ENCODE measurements around the gene UBAC2.

The UBAC2 gene

DNA sequence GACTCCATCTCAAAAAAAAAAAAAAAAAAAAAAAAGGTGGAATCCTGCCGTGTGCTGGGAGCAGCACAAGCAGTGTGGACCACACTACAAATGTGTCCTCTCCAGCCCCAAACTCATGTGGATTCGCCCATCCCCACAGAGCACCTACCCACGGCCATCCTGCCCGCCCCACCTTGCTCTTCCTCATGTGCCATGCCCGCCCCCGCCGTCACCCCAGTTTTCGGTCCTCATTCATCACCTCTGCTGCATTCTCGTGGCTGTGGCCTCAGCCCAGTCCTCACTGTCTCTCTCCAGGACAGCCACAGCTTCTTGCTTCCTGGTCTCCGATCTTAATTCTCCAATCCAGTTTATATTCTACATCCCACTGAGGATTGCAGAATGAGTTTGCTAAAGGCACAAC, 220.6 kb downstream of the UBAC2 start:
- no peak for DNase-seq

DNA sequence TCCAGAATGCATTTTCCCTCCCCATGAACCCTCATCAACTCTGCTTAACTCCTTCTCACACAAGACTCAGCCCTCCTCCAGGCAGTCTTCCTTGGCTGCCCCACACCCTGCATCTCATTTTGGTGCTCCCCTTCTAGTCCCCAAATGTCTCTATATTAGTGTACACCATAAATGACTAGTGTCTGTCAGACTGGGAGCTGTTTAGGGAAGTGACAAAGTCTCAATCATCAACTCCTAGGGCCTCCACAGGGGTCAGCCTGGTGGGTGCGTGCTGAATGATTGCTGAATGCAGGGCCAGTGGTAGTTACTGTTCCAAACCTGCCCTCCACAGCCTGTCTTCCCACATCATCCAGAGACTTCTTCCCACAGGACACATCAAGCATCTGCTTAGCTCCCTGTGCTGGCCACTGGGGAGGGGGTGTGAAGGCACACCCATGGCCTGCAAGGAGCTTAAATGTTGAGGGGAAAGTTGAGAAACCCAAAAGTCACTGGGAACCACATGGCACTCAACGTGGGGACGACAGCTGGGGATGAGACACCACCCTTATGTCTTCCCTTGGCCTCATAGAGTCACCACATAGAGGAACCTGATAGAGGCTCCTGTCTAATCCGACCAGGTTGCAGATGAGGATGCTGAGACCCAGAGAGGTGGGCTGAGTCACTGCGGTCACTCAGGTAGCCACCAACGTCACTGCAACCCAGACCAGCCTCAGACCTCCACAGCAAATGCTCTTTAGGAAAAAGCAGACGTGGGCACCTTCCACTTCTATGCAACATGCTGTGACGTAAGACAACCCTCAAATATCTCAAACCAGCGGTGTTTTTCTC, 221.3 kb downstream of the UBAC2 start:
- DNase-seq, result no peak

DNA sequence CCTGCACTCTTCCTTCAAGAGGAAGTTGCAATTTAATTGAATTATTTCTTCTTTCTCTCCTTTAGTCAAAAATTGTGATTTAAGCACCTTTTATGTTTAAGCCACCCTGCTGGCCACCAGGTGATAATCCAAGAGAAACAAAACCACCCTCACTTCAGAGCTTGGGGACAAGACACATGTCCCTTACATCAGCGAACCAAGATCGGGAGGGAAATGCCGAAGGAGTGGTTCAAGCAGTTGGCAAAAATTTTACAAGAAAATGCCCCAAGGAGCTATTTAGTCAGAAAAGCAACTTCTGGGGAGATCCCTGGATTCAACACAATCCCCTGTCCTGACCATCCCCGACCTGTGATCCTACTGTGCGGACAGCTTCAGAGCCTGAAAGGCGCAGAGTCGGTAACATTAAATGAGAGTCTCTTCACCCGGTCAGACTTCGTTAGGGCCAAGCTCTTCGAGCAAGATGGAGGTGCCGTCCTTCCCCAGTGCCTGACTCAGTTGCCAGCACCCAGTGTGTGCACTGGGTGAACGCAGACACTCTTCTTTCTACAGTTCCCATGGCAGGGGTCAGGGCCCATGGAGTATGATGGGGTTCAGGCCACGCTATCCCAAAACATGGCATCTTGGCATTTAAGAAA, 222.0 kb downstream of the UBAC2 start:
- DNase-seq, result no peak

DNA sequence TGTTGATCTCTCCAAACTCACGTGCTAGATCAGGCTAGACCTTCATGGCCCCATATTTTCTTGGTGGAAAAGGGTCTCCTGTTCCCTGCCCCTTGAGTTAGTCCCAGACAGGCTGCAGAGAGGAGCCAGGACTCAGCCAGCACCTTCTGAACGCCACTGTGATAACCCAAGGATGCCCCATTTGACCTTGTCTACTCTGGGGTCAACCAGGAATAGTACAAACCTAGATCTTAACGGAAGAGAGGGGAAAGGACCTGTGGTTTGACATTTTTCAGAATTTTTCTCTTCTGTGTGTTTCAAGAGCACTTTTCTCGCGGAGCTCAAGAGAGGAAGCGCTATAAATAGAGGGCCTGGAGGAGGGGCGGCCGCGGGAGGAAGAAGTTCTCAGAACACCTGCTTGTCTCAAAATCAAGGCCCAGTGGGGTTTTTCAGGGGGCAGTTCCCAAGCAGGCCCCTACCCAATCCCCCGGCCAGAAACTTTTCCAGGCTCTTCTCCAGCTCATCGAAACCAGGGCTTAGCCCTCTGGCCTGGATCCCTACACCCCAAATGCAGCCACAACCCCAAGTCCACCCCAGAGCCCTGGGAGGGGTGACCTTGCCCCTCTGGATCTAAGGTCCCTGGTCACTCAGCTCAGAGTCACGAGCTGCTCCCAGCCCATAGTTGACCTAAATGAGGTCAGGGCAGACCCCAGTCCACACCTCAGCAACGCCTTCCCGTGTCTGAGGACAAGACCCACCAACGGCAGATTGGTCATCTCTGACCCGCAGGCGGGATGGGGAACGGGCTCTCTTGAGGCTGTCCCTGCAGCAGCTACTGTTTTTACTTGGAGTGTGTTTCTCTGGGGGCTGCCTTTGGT, 225.1 kb downstream of the UBAC2 start:
- peak; percentile 25 for DNase-seq

DNA sequence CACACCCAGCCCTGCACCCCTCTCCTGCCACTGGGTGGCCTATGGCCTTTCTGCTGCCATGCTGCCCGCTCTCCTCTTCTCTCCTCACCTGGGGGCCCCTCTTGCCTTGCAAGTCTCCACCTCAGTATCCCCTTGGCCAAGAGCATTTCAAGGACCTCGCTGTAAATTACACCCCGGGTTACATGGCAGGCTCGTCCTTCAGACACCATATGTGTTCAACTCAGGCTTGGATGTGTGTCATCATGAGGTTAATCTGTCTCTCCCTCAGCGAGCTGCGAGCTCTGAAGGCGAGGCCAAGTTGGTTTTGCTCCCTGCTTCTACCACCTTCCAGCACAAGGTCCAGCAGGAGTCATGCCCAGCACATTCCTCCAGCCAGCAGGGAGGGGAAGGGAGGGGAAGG, 225.8 kb downstream of the UBAC2 start:
- no peak for DNase-seq

DNA sequence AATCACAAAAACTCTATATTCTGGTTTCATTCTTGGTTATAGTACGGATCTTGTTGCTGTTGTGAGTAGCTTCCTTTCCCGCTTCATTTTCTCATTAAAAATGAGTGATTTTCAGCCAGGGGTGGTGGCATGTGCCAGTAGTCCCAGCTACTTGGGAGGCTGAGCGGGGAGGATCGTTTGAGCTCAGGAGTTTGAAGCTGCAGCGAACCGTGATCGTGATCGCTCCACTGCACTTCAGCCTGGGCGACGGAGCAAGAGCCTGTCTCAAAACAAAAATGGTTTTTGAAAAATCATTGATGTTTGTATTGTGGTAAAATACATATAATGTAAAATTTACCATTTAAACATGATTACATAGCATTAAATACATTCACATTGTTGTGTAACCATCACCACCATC, 229.0 kb downstream of the UBAC2 start:
- no peak for DNase-seq

DNA sequence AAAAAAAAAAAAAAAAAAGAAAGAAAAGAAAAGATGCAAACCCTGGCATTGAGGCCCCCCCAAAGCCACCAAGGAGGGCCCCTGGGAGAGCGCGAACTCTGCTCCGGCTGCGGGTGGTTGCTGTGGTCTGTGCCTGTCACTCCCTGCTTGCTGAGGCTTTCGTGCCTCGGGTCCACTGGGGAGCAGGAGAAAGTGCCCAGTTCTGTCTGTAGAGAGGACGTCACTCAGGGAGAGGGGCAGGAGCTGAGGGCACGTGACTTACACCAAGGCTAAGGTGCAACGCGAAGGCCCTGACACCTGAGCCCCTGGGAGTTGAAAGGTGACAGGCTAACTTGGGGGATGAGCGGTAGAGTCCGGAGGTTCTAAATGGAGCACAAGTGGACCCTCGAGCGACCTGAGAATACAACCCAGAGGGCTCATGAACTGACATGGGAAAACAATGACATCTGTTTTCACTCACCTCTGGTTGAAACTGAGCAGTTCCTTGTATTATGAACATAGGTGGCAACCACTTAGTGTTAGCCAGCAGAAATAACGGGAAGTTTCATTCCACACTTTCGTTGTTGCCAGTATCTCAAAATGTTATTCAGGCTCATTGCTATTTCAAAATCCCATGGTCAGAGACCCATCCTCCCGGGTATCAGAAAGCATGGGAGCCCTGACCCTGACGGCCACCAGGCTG, 231.4 kb downstream of the UBAC2 start:
- no peak for DNase-seq

DNA sequence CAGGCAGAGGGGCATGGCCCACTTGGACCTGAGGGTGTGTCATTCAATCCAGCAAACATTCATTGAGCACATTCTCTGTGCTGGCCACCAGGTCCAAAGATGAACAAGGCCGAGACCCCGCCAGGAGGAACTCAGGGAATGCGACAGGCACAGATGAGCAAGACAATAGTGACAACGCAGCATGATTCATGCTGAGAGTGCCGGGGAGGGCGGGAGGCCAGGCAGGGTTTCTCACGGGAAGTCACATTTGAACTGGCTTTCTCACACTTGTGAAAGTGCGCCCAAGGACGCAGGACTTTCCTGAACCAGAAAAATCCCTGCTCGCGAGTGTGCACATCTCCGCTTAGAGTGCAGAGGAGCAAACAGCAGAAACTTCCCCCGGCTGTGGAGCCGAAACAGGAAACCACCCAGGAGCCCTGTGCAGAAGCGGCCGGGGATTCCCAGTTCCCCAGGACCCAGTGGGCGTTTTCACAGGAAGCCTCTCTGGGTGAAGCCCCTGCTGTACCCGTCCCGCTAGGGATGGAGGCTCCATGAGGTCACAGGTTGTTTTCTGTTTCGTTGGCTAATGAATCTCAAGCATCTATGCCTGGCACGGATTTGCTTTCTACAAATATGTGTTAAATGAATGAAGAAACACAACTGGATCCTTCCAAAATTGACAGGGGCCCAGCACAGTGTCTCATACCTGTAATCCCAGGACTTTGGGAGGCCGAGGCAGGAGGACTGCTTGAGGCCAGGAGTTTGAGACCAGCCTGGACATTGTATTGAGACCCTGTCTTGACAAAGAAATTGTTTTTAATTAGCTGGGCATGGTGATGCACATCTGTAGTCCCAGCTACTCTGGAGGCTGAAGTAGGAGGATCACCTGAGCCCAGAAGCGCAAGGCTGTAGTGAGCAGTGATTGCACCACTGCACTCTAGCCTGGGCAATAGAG, 232.2 kb downstream of the UBAC2 start:
- peak; percentile 73 for DNase-seq

DNA sequence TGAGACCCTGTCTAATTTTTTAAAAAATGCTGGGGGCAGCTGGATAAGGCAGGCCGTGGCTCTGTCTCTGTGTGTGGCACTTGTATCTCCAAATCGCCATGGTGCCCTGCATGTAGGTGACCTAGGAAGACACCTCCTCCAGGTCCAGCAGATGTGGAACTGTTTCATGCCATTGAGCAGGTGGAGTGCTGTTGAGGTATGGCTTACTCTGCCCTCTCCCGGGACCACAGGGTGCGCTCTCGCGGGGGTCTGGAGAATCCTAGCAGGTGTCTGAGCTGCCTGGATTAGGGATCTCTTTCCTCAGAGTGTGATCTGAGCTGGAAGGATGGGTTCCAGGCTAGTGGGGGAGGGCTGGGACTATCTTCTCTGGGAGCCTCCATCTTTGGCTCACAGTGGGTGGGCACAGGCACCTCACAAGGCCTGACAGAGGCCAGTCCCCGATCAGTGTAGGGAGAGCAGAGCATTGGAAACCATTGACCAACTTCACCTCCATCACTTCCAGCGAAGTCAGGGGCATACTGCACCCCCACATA, 233.0 kb downstream of the UBAC2 start:
- no peak for DNase-seq

DNA sequence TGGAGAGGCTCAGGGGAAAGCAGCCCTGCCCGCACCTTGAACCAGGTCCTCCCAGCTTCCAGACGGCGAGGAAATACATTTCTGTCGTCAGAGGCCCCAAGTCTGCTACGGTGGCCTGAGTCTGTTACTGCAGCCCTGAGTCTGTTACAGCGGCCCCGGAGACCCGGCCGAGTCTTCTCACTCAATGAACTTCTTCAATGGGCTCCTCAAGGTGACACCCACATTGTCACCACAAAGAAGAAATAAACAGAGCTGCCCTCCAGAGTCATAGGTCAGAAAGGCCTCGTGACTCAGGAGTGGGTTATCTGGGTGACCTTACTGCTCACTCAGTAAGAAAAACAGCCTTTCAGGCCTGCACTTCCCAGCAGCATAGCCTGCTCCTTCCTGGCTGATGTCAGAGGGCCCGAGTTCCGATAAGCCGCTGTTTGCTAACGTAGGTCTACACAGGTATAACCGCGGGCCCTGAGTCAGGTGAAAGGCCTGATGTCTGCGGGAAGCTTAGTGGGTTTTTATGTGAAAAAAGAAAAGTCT, 233.7 kb downstream of the UBAC2 start:
- no peak for DNase-seq

DNA sequence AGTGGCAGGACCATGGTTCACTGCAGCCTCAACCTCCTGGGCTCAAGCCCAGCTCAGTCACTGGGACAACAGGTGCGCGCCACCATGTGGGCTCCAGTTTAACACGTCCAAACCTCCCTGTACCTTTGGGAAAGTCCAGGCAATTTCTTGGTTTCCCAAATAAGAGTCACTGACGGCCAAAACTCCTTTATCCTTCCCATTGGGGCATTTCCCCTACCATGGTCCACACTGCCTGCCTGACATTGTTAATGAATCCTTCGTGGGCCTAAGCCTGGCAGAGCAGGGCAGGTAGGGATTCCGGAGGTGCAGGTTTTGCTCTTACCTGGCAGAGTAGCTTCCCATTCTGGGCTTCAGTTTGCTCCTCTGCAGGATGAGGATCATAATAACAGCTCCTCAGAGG, 234.5 kb downstream of the UBAC2 start:
- DNase-seq, result no peak

DNA sequence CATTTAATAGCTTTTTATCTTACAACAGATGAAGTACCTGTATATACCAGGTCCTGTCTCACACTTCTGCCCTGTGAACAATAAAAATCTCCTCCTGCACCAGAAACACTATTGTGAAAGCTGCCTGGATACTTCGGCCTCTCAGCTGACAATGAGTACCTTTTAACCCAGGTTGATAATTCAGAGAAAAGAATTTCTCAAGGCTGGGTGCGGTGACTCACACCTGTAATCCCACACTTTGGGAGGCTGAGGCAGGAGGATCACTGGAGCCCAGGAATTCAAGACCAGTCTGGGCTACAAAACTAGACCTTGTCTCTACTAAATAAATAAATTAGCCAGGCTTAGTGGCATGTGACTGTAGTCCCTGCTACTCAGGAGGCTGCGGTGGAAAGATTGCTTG, 235.3 kb downstream of the UBAC2 start:
- DNase-seq, result no peak

Measured in femur (tissue), 1 donor.